Mammary epithelial cell (primary cell): ENCODE data around the gene DGKG.

Source experiments
- CTCF ChIP-seq, 2 donors: IDR thresholded peaks in 1 of 2; conservative IDR thresholded peaks in 1 of 2; 2 replicates each; pipeline ENCODE4 v1.5.1; 2011 to 2012; ENCODE audit warnings: inconsistent platforms in 2 of 2, low read length in 2 of 2, mild to moderate bottlenecking in 2 of 2, control low read depth in 1 of 2, low read depth in 1 of 2; ENCODE audit not compliant: insufficient read depth in 1 of 2; ENCODE audit errors: extremely low read depth in 1 of 2
- EZH2 ChIP-seq: IDR thresholded peaks from 2 replicates; pipeline ENCODE4 v1.6.1; 2012; ENCODE audit warnings: low read length, inconsistent platforms, borderline replicate concordance

DNA sequence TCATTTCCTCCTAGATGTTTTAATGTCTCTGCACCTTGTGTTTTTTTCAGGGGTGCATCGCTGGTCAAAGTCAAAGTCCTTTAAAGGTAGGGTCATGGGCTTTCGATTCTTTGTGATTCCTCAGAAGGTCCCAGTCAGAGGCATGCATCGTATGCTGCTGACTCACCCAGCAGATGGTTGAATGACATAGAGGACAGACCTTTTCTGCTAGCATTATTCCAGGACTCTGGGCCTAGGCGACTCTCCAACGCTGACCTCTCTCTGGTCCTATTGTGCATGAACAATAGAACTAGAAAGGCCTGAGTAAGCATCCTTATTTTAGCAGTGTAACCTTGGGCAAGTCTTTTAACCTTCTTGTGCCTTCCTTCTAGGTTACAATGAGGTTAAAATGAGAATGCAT lies 75.9 kb downstream of the DGKG start:
- TF ChIP-seq EZH2 (no peak), CTCF (conservative IDR thresholded peaks at IDR 0.05 in 1 of 2, IDR thresholded peaks at IDR 0.05 in 1 of 2; ENCODE audit: extremely low read depth in 1 of 2, insufficient read depth in 1 of 2, low read depth in 1 of 2, low read length in 2 of 2) (no peak)
